ENCODE measurements around the gene SOBP. TPM values are rescaled to one million over a fixed set of nuclear protein-coding genes. Genes with fewer than 3 reads are reported as not detected.

SOBP gene
- total RNA-seq, 2 donors from 2014 or later = 0.97 TPM; not detected in 1

DNA sequence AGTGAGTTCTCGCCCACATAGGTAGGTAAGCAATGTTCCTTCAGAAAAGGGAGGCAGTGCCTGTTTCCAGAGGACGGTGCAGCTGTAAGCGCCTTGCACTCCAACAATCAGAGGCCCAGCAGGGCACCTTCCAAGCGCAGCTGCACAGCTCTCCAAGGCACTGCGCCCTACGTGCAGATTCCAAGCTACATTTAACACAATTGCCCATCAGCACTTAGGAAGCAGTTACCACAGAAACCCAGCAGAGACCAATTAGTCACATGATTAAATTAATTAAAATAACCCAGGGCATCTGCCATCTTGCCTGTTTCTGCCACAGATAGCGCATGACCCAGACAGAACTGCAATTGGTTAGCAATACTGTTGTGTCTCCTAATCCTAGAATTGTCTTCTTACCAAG lies 65.5 kb downstream of the SOBP start:
- no peak for ATAC-seq
- Mint-ChIP-seq H3K27ac (no peak overlapping the region), H3K9me3 (no peaks in the 10 kb centered on the region), H3K36me3 (no peaks in the 10 kb centered on the region)
- DNase-seq (ENCODE audit: low spot score in 2 of 2) = no peak

DNA sequence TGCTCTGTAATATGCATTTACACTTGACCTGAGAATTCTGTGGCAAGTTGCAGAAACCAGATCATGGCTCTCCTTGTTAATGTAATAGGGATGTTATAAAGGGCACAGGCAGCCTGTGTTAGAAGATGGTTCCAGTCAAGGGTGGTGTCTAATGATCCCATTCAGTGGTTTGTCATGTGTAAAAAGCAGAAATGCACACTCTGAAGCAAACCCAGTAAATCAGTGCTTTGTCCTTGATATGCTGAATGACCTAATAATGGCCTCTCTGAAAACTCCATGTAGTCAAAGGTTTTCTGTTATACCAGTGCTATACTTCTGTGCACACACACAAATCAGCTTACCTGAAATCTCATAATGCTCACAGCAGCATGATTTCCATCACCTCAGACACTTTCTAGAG lies 66.2 kb downstream of the SOBP start:
- H3K36me3 Mint-ChIP-seq = no peaks in the 10 kb centered on the region
- DNase-seq (ENCODE audit: low spot score in 2 of 2) = no peak
- no peak for ATAC-seq
- H3K27ac Mint-ChIP-seq = no peak overlapping the region
- no peaks in the 10 kb centered on the region for H3K9me3 Mint-ChIP-seq

DNA sequence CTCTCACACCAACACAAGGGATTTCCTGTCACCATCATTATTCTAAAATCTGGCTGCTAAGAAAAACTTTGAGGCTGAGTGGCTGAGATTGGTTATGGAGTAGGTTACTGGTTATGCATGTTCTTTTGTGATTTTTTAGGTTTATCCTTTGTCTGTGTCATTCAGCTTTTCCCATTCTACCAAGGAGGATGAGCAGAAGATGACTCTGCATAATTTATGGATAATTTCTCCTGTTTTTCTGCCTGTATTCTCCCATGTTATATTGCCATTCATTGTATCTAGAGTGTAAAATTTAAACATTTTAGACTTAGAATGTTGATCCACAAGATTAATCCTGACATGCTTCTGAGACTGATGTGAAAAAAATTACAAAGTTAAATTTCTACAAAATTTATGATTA lies 67.8 kb downstream of the SOBP start:
- Mint-ChIP-seq H3K27ac (no peak overlapping the region), H3K36me3 (no peaks in the 10 kb centered on the region), H3K9me3 (no peaks in the 10 kb centered on the region)
- no peak for DNase-seq (ENCODE audit: low spot score in 2 of 2)
- no peak for ATAC-seq

DNA sequence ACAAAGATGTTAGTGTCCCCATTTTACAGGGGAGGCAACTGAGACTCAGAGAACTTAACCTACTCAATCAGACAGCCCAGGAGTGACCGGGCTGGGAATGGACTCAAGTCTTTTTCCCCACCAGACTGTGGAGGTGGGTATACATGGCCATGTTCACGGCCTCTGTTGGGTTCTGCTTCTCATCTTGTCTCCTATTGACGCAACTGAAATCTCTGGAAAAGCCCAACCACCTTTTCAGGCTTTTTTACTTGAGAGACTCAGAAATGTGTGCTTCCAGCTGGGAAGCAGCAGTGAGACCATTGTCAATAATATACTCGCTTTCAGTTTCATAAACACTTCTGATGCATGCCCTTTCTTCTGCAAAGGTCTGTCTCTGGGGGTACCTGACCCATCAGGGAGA lies 70.7 kb downstream of the SOBP start:
- ATAC-seq (no peak), DNase-seq (ENCODE audit: low spot score in 2 of 2) (no peak)
- H3K9me3 Mint-ChIP-seq = no peaks in the 10 kb centered on the region
- H3K36me3 Mint-ChIP-seq = no peaks in the 10 kb centered on the region
- peak overlapping the region in 1 of 2 donors; percentile 44 for H3K27ac Mint-ChIP-seq

DNA sequence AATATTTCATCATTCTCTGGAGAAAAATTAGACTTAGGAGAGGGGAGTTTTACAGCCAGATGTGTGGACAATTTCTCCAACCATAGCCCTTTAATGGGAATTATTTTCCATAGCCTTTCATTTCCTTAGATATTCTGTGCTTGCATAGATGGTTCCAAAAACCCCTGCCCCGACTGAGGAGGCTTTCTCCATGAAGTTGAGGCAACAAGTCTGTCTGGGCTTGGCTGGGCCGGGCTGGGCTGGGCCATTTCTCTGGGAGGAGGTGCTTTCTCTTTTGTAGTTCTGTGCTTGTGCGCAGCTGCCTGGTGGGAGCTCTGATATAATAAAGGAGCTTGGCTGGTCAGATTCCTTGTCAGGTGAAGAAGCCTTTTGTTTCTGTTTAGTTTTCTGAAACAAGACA lies 71.4 kb downstream of the SOBP start:
- no peaks in the 10 kb centered on the region for H3K36me3 Mint-ChIP-seq
- ATAC-seq = no peak
- no peaks in the 10 kb centered on the region for H3K9me3 Mint-ChIP-seq
- no peak for DNase-seq (ENCODE audit: low spot score in 2 of 2)
- no peak overlapping the region for H3K27ac Mint-ChIP-seq

DNA sequence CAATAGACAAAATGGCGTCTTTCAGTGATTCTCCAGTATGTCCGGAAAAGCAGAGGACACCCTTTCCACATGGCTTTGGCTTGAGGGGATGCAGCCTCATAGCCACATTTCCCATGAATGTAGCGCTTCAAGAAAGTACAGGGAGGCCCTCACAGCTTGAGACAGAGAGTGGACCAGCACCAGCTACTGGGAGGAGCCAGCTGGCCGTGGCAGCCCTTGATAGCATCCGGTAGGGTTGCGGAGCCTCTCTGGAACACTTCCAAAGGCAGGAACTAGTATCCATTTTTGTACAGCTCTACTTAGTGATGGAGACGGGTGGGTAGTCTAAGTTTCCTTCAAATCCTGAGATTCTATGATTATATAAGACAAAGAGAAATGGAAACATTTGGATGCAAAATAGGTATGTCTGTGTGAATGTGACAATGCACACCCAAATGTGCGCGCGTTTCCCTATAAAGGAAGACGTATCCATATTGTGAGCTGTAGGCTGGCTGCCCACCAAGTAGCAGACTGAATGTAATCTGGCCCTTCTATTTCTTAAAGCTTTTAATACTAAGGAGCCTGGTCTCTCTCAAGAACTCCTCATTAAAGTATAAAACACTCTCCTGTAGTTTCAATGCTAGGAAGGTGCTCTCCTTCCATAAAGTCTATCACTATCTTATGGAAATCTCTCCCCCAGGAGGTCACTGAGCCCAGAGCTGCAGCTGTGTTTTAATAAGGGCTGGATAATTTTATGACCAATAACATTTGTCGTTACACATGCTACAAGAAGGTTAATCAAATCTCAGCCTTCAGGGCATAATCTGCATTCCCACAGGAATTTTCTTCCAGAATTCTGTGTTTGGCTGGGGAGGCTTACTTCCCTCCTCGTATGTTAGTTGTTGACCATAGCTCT lies 74.0 kb downstream of the SOBP start:
- DNase-seq (ENCODE audit: low spot score in 2 of 2) (no peak), ATAC-seq (no peak)
- no peak overlapping the region for H3K27ac Mint-ChIP-seq
- H3K36me3 Mint-ChIP-seq = no peaks in the 10 kb centered on the region
- no peaks in the 10 kb centered on the region for H3K9me3 Mint-ChIP-seq

DNA sequence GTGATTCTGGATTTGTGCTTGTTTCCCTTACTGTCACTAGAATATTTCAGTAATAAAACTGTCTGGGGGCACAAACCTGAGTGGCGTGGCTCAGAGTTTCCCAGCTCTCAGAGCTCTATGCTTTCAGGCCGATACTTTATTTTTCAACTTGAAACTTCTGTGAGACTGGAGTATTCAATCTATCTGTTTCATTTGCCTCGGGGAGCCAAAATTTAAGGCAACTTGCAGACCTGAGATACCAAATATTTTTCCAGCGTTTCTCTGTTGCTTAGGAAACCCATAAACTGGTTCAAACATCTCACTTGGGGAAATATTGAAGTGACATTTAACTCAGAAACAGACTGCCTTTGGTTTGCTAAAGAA lies 74.7 kb downstream of the SOBP start:
- Mint-ChIP-seq H3K27ac (no peak overlapping the region), H3K36me3 (no peaks in the 10 kb centered on the region), H3K9me3 (no peaks in the 10 kb centered on the region)
- ATAC-seq (no peak), DNase-seq (ENCODE audit: low spot score in 2 of 2) (no peak)

DNA sequence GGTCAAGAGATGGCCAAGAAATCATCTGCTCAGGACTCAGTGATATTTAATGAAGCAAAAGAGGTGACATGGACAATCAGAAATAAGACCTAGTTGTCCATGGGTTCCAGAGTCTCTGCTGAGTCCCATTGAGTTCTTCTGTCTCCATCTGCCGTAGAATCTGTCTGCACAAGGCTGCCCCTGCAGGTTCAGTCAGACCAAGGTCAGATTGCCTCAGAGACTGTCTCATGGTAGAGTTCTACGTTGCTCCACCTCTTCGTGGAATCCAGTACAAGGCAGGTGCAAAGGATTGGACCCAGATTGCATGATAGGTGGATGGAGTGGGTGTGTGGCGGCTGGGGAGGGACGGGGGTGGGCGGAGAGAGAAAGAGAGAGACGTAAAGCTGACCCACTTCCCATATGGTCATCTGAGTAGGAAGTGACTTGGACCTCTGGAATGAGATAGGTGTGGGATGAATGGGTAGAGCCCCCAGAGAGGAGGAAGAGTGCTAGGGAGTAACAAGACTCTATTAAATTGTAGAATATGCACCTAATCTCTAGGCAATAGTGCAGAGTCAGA lies 75.3 kb downstream of the SOBP start:
- no peak overlapping the region for H3K27ac Mint-ChIP-seq
- H3K36me3 Mint-ChIP-seq = no peaks in the 10 kb centered on the region
- DNase-seq (ENCODE audit: low spot score in 2 of 2) = no peak
- no peak for ATAC-seq
- no peaks in the 10 kb centered on the region for H3K9me3 Mint-ChIP-seq

DNA sequence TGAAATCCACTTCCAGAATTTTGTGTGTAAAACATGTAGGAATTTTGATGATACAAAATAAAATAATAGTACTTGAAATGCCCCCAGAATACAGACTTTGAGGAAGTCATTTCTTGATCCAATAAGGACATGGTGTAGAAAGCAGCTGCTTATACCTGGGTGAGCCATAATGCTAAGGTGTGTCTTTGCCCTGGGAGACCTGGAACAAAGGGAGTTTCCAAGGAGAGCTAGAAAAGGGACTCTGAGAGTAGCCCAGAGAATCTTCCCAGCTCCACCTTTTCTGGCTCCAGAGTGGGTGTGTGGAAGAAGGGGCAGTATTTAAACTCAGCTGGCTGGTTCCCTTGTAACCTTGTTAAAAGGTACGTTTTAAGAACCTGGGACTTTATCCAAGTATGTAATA lies 77.7 kb downstream of the SOBP start:
- H3K36me3 Mint-ChIP-seq = no peaks in the 10 kb centered on the region
- DNase-seq (ENCODE audit: low spot score in 2 of 2) (no peak), ATAC-seq (no peak)
- no peaks in the 10 kb centered on the region for H3K9me3 Mint-ChIP-seq
- H3K27ac Mint-ChIP-seq = no peak overlapping the region

DNA sequence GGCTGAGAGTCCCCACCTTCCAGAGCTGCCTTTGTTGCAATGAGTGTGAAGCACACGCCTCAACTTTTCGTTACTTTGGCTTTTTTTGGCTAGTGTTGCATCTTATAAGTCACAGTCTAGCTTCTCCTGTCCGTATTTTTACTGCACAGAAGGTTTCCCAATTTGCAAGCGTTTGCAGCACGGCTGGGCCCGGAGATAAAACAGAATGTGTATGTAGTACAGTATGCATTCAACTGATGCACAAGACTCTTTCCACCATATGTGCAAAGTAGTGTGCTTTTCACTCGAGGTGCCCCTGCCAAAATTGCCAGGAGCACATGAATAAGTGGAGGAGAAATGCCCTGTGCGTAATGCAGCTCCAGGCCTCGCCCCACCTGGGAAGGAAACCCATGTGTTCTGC lies 79.6 kb downstream of the SOBP start:
- ATAC-seq = no peak
- Mint-ChIP-seq H3K27ac (no peak overlapping the region), H3K36me3 (no peaks in the 10 kb centered on the region), H3K9me3 (no peaks in the 10 kb centered on the region)
- no peak for DNase-seq (ENCODE audit: low spot score in 2 of 2)

DNA sequence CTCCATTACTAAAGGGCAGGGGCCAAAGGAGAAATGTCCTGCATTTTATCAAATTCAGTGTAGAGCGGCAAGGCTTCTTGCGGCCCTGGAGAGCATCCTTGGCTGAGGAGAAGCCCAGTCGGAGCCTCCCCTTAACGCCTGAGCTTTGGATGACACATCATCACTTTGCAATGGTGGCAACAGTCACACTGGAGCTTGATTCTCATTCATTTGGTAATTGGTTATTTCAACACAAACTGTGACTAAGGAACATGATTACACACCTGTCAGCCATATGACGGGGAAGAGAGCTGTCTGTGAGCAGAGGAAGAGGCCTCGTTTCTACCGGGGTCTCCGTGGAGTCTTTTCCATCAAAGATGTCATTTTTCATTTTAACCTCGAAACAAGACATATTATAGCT lies 81.4 kb downstream of the SOBP start:
- no peak overlapping the region for H3K27ac Mint-ChIP-seq
- DNase-seq (ENCODE audit: low spot score in 2 of 2) (no peak), ATAC-seq (no peak)
- no peaks in the 10 kb centered on the region for H3K36me3 Mint-ChIP-seq
- H3K9me3 Mint-ChIP-seq = no peaks in the 10 kb centered on the region

DNA sequence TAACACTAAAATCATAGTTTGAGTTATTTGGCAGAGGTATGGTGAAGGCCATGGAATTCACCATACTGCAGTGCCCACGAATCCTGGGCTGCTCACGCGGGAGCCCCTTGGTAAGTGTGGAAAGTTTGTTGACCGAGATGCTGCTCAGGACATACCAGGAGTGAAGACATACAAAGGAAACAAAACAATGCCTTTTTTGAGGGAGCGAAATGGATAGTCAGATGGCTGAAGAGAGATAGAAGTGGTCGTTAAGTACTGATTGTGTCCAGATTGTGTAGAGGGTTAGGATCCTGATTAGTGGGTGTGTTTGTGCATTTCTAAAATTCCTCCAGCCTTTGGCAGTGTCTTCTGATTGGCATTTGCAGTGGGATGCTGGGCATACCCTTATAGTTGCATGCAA lies 83.0 kb downstream of the SOBP start:
- DNase-seq (ENCODE audit: low spot score in 2 of 2) (no peak), ATAC-seq (no peak)
- no peaks in the 10 kb centered on the region for H3K36me3 Mint-ChIP-seq
- H3K9me3 Mint-ChIP-seq = no peaks in the 10 kb centered on the region
- H3K27ac Mint-ChIP-seq = no peak overlapping the region

DNA sequence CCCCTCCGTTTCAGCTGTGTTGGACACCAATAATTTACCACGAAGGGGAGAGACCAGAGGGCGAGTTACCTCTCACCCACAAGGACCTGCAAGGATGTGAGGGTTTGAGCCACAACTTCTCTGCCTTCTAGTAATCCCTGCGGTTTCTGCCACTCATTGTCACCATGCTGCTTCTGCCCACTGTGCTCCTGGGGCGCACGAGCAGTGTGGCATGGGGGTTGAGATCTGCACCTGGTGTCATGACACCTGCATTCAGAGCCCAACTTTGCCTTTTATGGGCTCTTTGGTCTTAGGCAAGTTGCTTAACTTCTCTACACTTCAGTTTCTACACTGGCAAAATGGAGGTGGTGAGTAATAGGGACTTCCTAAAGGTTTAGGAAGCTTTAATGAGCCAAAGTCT lies 84.9 kb downstream of the SOBP start:
- Mint-ChIP-seq H3K9me3 (no peaks in the 10 kb centered on the region), H3K36me3 (no peaks in the 10 kb centered on the region), H3K27ac (no peak overlapping the region)
- DNase-seq (ENCODE audit: low spot score in 2 of 2) = no peak
- no peak for ATAC-seq

DNA sequence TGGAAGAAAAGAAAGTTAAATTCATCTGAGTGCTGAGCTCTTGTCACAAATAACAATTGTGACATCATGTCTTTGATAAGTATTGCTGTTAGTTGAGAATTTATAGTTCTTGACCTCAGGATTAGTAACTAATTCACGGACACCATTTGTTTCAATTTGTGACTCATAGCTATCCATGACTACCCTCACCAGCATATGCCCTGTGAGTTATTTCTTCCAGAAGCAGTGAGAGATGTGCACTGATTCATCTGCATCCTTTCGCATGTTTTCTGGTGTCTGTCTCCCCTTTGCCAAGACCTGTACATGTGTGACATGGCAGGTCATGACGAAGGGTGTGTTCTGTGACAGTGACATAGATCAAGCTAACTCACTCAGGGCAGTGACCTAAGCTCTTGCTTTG lies 86.9 kb downstream of the SOBP start:
- ATAC-seq (peak; percentile 71 to 82), DNase-seq (ENCODE audit: low spot score in 2 of 2) (no peak)
- no peak overlapping the region for H3K27ac Mint-ChIP-seq

DNA sequence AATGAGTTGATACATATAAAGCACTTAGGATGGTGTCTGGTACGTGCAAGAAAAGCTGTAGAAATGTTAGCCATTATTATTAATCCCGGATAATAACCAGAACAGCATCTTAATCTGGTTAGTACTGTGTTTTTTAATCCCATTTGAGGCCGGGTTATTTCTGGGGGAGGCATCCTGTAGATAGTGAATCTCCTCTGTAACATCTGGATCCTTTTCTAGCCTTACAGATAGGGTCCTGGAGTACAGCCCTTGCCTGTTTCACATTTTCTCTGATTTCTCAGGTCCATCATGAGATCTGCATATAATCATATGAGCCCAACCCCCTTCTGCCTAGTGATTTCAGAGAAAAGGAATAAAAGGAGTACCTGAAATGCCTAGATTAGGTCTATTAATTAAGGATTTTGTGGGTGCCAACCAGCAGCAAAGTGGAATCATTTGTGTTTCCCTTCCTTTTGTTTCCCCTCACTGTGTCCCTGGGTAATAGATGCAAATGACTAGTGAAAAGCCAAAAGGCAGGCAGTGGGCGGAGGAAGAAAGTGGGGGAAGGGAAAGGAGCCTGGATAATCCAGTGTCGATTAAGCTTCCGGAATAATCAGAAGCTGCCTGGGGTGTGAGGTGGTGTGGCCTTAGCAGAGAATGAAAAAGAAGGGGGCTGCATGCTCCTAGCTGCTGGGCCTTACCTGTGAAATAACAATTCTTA lies 88.9 kb downstream of the SOBP start:
- ATAC-seq (no peak), DNase-seq (ENCODE audit: low spot score in 2 of 2) (no peak)
- H3K36me3 Mint-ChIP-seq = no peaks in the 10 kb centered on the region
- no peak overlapping the region for H3K27ac Mint-ChIP-seq
- H3K9me3 Mint-ChIP-seq = no peaks in the 10 kb centered on the region

More for the DNA sequence above, 86.9 kb downstream of the SOBP start:
- Mint-ChIP-seq H3K9me3 (no peaks in the 10 kb centered on the region), H3K36me3 (no peaks in the 10 kb centered on the region)

DNA sequence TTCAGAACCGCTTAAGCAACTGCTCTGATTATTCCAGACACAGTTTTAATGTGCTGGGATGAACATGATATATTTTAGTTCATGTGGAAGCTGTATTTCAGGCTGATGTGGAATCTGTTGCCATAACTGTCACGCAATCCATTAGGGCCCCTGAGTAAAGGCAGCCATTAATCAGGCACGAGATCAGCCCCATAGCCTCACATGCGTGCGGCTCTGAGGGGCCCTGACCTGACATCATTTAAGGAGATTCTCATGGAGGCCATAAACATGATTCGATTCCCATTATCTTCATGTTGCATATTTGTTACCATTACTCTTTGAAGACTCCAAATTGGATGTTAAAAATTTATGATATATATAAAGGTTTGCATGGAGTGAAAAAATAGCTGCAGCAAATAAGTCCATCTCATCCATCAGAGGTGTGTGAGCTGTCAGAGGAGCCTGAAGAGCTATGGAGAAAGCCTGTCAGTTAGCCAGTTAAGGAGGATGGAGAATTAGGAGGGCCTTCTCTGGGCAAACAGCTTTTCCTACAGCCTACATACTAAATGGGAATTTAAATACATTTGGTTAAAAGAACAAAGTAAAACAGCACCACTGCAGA lies 89.6 kb downstream of the SOBP start:
- H3K27ac Mint-ChIP-seq = no peak overlapping the region
- no peaks in the 10 kb centered on the region for H3K36me3 Mint-ChIP-seq
- no peak for ATAC-seq
- DNase-seq (ENCODE audit: low spot score in 2 of 2) = no peak
- no peaks in the 10 kb centered on the region for H3K9me3 Mint-ChIP-seq

DNA sequence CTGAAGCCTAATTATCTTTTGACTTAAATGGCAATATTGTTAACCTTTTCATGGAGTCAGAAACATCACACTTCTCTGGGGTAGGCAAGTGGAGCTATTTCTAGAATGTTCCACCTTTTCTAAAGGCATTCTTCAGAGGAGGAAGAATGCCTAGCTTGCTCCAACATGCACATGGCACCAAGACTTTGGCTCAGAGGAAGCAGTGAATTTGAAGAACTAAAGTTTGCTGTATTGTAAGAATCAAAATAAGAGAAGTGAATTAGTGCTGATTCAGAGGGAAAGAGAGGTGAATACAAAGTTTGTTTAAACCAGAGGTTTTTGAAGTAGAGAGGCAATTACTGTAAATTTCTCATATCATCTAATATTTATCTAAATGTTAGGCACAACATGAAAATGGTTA lies 92.2 kb downstream of the SOBP start:
- H3K9me3 Mint-ChIP-seq = no peaks in the 10 kb centered on the region
- ATAC-seq = no peak
- DNase-seq (ENCODE audit: low spot score in 2 of 2) = no peak
- H3K27ac Mint-ChIP-seq = no peak overlapping the region
- H3K36me3 Mint-ChIP-seq = no peaks in the 10 kb centered on the region
